ELR (cell line): ENCODE results near the gene DCLK1.
"Not testable (repeated sequence)": the region's sequence is repeated elsewhere in the genome, so short reads cannot be mapped to it uniquely, and the experiment has no call there.

Source experiments
- DNase-seq: peaks from one replicate; pipeline ENCODE4 v3.0.0-alpha.2; 2015; ENCODE audit warnings: low read depth

DCLK1 gene

GRCh38 chr13:35984776-35985453, 146.3 kb downstream of the DCLK1 start:
- DNase-seq, result no peak

GRCh38 chr13:35984287-35984686, 146.9 kb downstream of the DCLK1 start:
- no peak for DNase-seq

GRCh38 chr13:35983703-35984102, 147.5 kb downstream of the DCLK1 start:
- DNase-seq, result not testable (repeated sequence)

- DNase-seq, result no peak
Measured at GRCh38 chr13:35983206-35983605, 148.0 kb downstream of the DCLK1 start.

- DNase-seq, result peak; percentile 62
Measured at GRCh38 chr13:35979361-35979951, 151.7 kb downstream of the DCLK1 start.

GRCh38 chr13:35978607-35979316, 152.4 kb downstream of the DCLK1 start:
- peak; percentile 61 for DNase-seq

GRCh38 chr13:35977060-35977459, 154.1 kb downstream of the DCLK1 start:
- DNase-seq, result no peak

GRCh38 chr13:35976126-35976525, 155.1 kb downstream of the DCLK1 start:
- DNase-seq, result no peak

GRCh38 chr13:35966951-35967350, 164.2 kb downstream of the DCLK1 start:
- not testable (repeated sequence) for DNase-seq

- DNase-seq, result no peak
Measured at GRCh38 chr13:35966024-35966423, 165.2 kb downstream of the DCLK1 start.

- DNase-seq, result no peak
Measured at GRCh38 chr13:35965226-35965927, 165.8 kb downstream of the DCLK1 start.

- peak; percentile 34 for DNase-seq
Measured at GRCh38 chr13:35964863-35965180, 166.4 kb downstream of the DCLK1 start.

GRCh38 chr13:35964011-35964862, 166.9 kb downstream of the DCLK1 start:
- no peak for DNase-seq

- DNase-seq, result peak; percentile 36
Measured at GRCh38 chr13:35961461-35962220, 169.5 kb downstream of the DCLK1 start.

- DNase-seq, result no peak
Measured at GRCh38 chr13:35961002-35961401, 170.2 kb downstream of the DCLK1 start.

- DNase-seq, result no peak
Measured at GRCh38 chr13:35957996-35958395, 173.2 kb downstream of the DCLK1 start.

- peak; percentile 14 for DNase-seq
Measured at GRCh38 chr13:35957241-35957731, 173.9 kb downstream of the DCLK1 start.

- no peak for DNase-seq
Measured at GRCh38 chr13:35956074-35956473, 175.1 kb downstream of the DCLK1 start.

GRCh38 chr13:35954207-35954560, 177.0 kb downstream of the DCLK1 start:
- no peak for DNase-seq

- peak; percentile 85 for DNase-seq
Measured at GRCh38 chr13:35953537-35954206, 177.5 kb downstream of the DCLK1 start.
